ENCODE results near the gene SBK1. TPM values are rescaled to one million over a fixed set of nuclear protein-coding genes. Genes with fewer than 3 reads are reported as not detected.

SBK1 gene
- total and polyA plus RNA-seq, 10 of the 15 experiments (the other 5 are each of a cell fraction or from before 2014, with no cell fraction given), result 0.04 to 0.26 (median 0.06) TPM; not detected in 4

DNA sequence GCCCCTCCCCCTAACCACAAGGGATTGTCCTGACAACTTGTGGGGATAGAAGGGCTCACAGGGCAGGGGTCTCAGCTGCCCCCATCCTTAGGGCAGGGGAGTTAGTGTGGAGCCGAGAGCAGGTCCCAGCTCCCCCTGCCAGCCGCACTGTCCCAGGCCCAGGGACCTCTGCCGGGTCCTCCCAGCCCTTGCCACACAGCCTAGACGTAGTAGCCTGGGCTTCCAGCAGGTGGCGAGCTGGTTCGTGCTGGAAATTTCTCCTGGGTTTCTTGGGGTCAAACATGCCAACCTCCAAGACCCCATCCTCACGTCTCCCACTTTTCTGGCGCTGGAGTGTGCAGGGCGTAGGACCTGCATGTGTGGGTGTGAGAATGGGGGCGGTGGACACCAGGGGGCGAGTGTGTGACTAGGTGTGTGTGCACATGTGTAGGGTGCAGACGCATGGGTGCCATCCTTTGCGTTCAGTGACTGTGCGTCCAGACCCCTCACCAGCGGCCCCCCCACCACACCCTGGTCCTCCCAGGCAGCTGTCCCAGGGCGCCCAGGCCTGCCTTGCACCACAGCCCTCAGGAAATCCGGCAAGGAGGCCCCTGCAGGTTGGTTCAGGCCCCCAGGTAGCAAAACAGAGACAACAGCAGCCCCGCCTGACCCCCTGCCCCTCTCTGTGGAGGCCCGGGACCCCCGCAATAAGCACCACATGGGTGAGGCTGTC lies 29.5 kb downstream of the SBK1 start:
- POLR2A ChIA-PET, result no interaction called here
- WGBS (ENCODE audit: insufficient coverage, insufficient replicate concordance, low lambda C conversion rate, missing lambda C conversion rate), result 15% methylated on average over 20 of the region's 20 CpGs
- no peak for DNase-seq (ENCODE audit: low read depth, low spot score)
- H3K9me3 ChIP-seq (replicated peaks; ENCODE audit: control insufficient read depth, insufficient read depth, low read length), result no peaks in the 10 kb centered on the region
- H4K20me1 ChIP-seq (ENCODE audit: control insufficient read depth, insufficient read depth), result no peaks in the 10 kb centered on the region
- RAD21 ChIA-PET (ENCODE audit: unreplicated experiment), result interaction anchor here (0.7 to 1.4 kb wide), 2 partner anchors 128 to 295 kb away, joined by 3 to 4 read pairs; no protein-coding TSS in a partner anchor
- H3K27me3 ChIP-seq (replicated peaks in 1 of 2; ENCODE audit: control insufficient read depth in 2 of 2, insufficient read depth in 2 of 2, low read length in 1 of 2), result no peaks in the 10 kb centered on the region
- BruUV-seq (replicated peaks), result no TSS peak
- SMC1A ChIA-PET (ENCODE audit: uncharacterized antibody, unreplicated experiment), result no interaction called here
- H3K9ac ChIP-seq (ENCODE audit: control insufficient read depth, insufficient read depth, low read length), result no peak overlapping the region
- peak; percentile 83 for ATAC-seq
- no peak overlapping the region for H2AFZ ChIP-seq (ENCODE audit: control insufficient read depth, low read depth, low read length)
- no peak overlapping the region for H3K27ac ChIP-seq (ENCODE audit: control insufficient read depth, insufficient read depth)
- no peak overlapping the region for H3K4me3 ChIP-seq
- H3K4me2 ChIP-seq (ENCODE audit: control insufficient read depth, insufficient read depth), result no peak overlapping the region
- H3K4me1 ChIP-seq (ENCODE audit: control insufficient read depth, insufficient read depth, low read length), result no peaks in the 10 kb centered on the region
- FAIRE-seq, result peak; percentile 13
- H3K79me2 ChIP-seq (ENCODE audit: control insufficient read depth, insufficient read depth, low read length), result no peaks in the 10 kb centered on the region
- intact Hi-C loops (cut with micrococcal nuclease; ENCODE audit: unreplicated experiment) (no loop called here), in situ Hi-C loops (cut with MboI) (no loop called here)
- no peak for TF ChIP-seq SIX5 (IDR thresholded peaks at IDR 0.05; ENCODE audit: low read depth, low read length, severe bottlenecking)
- TF ChIP-seq TBL1XR1 (IDR thresholded peaks at IDR 0.05; ENCODE audit: low read depth, low read length), result no peak
- TF ChIP-seq CTCF (IDR thresholded peaks at IDR 0.05 in 2 of 3, conservative IDR thresholded peaks at IDR 0.05 in 1 of 3; ENCODE audit: control insufficient read depth in 2 of 3, extremely low read depth in 1 of 3, insufficient read depth in 1 of 3, low read depth in 3 of 3, low read length in 3 of 3), result peak; percentile 69 to 87 (median 84)
- peak; percentile 60 for TF ChIP-seq RAD21 (IDR thresholded peaks at IDR 0.05; ENCODE audit: insufficient read depth, low read depth, low read length)
- no peak for TF ChIP-seq BACH1 (IDR thresholded peaks at IDR 0.05; ENCODE audit: borderline replicate concordance)
- peak; percentile 72 for TF ChIP-seq SMC3 (IDR thresholded peaks at IDR 0.05; ENCODE audit: borderline replicate concordance, low read length)
- TF ChIP-seq EED (IDR thresholded peaks at IDR 0.05; ENCODE audit: low read depth), result no peak
- peak; percentile 35; the same call in 1 of the 2 replicates for TF ChIP-seq YY1 (IDR thresholded peaks at IDR 0.05; ENCODE audit: low read depth, low read length)
- TF ChIP-seq EGR1 (IDR thresholded peaks at IDR 0.05; ENCODE audit: borderline replicate concordance in 1 of 2, low read depth in 2 of 2, low read length in 2 of 2), result 0 out of 3 replicates have a peak, but pooled peaks of 1 of the 2 experiments have one; percentile 22
- TF ChIP-seq, protein P1, sequence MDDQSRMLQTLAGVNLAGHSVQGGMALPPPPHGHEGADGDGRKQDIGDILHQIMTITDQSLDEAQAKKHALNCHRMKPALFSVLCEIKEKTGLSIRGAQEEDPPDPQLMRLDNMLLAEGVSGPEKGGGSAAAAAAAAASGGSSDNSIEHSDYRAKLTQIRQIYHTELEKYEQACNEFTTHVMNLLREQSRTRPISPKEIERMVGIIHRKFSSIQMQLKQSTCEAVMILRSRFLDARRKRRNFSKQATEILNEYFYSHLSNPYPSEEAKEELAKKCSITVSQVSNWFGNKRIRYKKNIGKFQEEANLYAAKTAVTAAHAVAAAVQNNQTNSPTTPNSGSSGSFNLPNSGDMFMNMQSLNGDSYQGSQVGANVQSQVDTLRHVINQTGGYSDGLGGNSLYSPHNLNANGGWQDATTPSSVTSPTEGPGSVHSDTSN (IDR thresholded peaks at IDR 0.05; ENCODE audit: insufficient replicate concordance, low read depth, low read length), result no peak
- TF ChIP-seq BHLHE40 (IDR thresholded peaks at IDR 0.05; ENCODE audit: borderline replicate concordance in 1 of 2, low read depth in 2 of 2, low read length in 1 of 2), result no peak
- no peak for TF ChIP-seq RAD51 (IDR thresholded peaks at IDR 0.05)
- CTCF ChIA-PET, result interaction anchor here (0.5 to 1.3 kb wide), 13 partner anchors 9 to 609 kb away, joined by 3 to 7 read pairs (median 3); partner anchors contain the start of gene SBK1
- H3K36me3 ChIP-seq (ENCODE audit: control insufficient read depth in 2 of 2, insufficient read depth in 2 of 2, low read length in 1 of 2), result no peaks in the 10 kb centered on the region

Measured in GM12878 (cell line).